Gastroesophageal sphincter (tissue), 4 donors: ENCODE measurements around the gene COPS7B. TPM values are rescaled to one million over a fixed set of nuclear protein-coding genes. Genes with fewer than 3 reads are reported as not detected.

Experiments used
- ATAC-seq: fragments of 150-250 bp; one replicate; pipeline ENCODE4 v1.9.1; 2016; ENCODE audit warnings: mild to moderate bottlenecking, moderate library complexity
- H3K27ac ChIP-seq, 4 donors: fragments of 200-600 bp; sonication (generic) in 3 of 4; 1 replicate in 3 of 4; 2 replicates in 1 of 4; pipeline ENCODE4 v1.5.1; 2016 to 2019
- H3K27me3 ChIP-seq: fragments of 200-600 bp; sonication (generic); one replicate; pipeline ENCODE4 v1.5.1; 2019
- H3K36me3 ChIP-seq, 2 donors: fragments of 200-600 bp; sonication (generic); one replicate each; pipeline ENCODE4 v1.5.1; 2019; ENCODE audit warnings: control low read depth in 1 of 2
- H3K4me1 ChIP-seq, 3 donors: fragments of 200-600 bp; sonication (generic); 1 replicate in 2 of 3; 2 replicates in 1 of 3; pipeline ENCODE4 v1.5.1; 2016 to 2019; ENCODE audit warnings: control low read depth in 2 of 3
- H3K4me3 ChIP-seq, 2 donors: fragments of 200-600 bp; sonication (generic); one replicate each; pipeline ENCODE4 v1.5.1; 2019; ENCODE audit warnings: mild to moderate bottlenecking in 1 of 2, moderate library complexity in 1 of 2
- H3K9me3 ChIP-seq, 3 donors: fragments of 200-600 bp; sonication (generic); one replicate each; pipeline ENCODE4 v1.5.1; 2017 to 2019; ENCODE audit warnings: control low read depth in 2 of 3
- CTCF ChIP-seq, 4 experiments: fragments of 200-600 bp in 2 of 4; fragments of 450-650 bp in 2 of 4; sonication (generic) in 1 of 4; IDR thresholded peaks; one replicate each; pipeline ENCODE4 v1.5.1; 2017 to 2019; ENCODE audit warnings: antibody characterized with exemption in 4 of 4, mild to moderate bottlenecking in 2 of 4, moderate library complexity in 2 of 4
- EP300 ChIP-seq: sonication (generic); formaldehyde crosslinking; IDR thresholded peaks from one replicate; pipeline ENCODE4 v1.6.1; 2017; ENCODE audit warnings: antibody characterized with exemption, mild to moderate bottlenecking
- POLR2A ChIP-seq, 2 donors: fragments of 450-650 bp; IDR thresholded peaks; one replicate each; pipeline ENCODE4 v1.6.1; 2017; ENCODE audit warnings: antibody characterized with exemption in 2 of 2, mild to moderate bottlenecking in 2 of 2, moderate library complexity in 1 of 2
- POLR2AphosphoS5 ChIP-seq: sonication (generic); formaldehyde crosslinking; IDR thresholded peaks from one replicate; pipeline ENCODE4 v1.6.1; 2017; ENCODE audit warnings: antibody characterized with exemption
- WGBS, 2 donors: methylation state at CpG; one replicate each; pipeline ENCODE4 v1.1.5; 2018; ENCODE audit warnings: low coverage in 1 of 2; 5-methylcytosine and 5-hydroxymethylcytosine counted together
- total RNA-seq, 4 donors: library from RNA; depleted of rRNA; stranded (reverse); fragments of >200 nt; gene quantifications; one replicate each; pipeline ENCODE4 v1.1.0, GENCODE V29; 2016

COPS7B gene
- total RNA-seq, 4 donors from 2014 or later = 24.2 to 39.4 (median 30.0) TPM

GRCh38 chr2:231820786-231821303 lies 34.6 kb downstream of the COPS7B start:
- WGBS, 2 donors = 77 to 100% methylated on average over 2 to 9 of the region's 12 CpGs
- Histone ChIP-seq H3K27ac (no peak overlapping the region), H3K9me3 (peaks cover 0 to under 1% (median 0%) of the 10 kb centered on the region in 3 donors), H3K4me1 (no peaks in the 10 kb centered on the region), H3K4me3 (no peak overlapping the region), H3K27me3 (no peaks in the 10 kb centered on the region), H3K36me3 (no peaks in the 10 kb centered on the region)
- no peak for ATAC-seq
- TF ChIP-seq POLR2A (IDR thresholded peaks at IDR 0.05) = no peak
- TF ChIP-seq CTCF (IDR thresholded peaks at IDR 0.05) = no peak
- no peak for TF ChIP-seq POLR2AphosphoS5
- TF ChIP-seq EP300 = no peak

- TF ChIP-seq CTCF (IDR thresholded peaks at IDR 0.05) = no peak
- TF ChIP-seq POLR2AphosphoS5 = no peak
- TF ChIP-seq POLR2A (IDR thresholded peaks at IDR 0.05) = no peak
- TF ChIP-seq EP300 = no peak
- H3K4me1 ChIP-seq = no peaks in the 10 kb centered on the region
- H3K36me3 ChIP-seq = no peaks in the 10 kb centered on the region
- 7 to 38% methylated on average over 2 to 3 of the region's 3 CpGs for WGBS, 2 donors
- no peaks in the 10 kb centered on the region for H3K27me3 ChIP-seq
- no peaks in the 10 kb centered on the region for H3K9me3 ChIP-seq
- no peak for ATAC-seq
- H3K4me3 ChIP-seq = no peak overlapping the region
- no peak overlapping the region for H3K27ac ChIP-seq
Observed at GRCh38 chr2:231821908-231822307, 35.7 kb downstream of the COPS7B start.

GRCh38 chr2:231853105-231853504 lies 66.9 kb downstream of the COPS7B start:
- 81 to 82% methylated on average over 5 to 7 of the region's 10 CpGs for WGBS, 2 donors
- no peak for ATAC-seq
- Histone ChIP-seq H3K36me3 (no peaks in the 10 kb centered on the region), H3K27ac (no peak overlapping the region), H3K4me1 (no peaks in the 10 kb centered on the region), H3K4me3 (no peak overlapping the region), H3K27me3 (peaks cover 10% of the 10 kb centered on the region), H3K9me3 (no peaks in the 10 kb centered on the region)
- no peak for TF ChIP-seq POLR2AphosphoS5
- TF ChIP-seq POLR2A (IDR thresholded peaks at IDR 0.05) = no peak
- no peak for TF ChIP-seq CTCF (IDR thresholded peaks at IDR 0.05)
- no peak for TF ChIP-seq EP300

- no peak overlapping the region for H3K4me3 ChIP-seq
- peaks cover 11% of the 10 kb centered on the region for H3K27me3 ChIP-seq
- no peak for ATAC-seq
- H3K36me3 ChIP-seq = no peaks in the 10 kb centered on the region
- no peaks in the 10 kb centered on the region for H3K4me1 ChIP-seq
- H3K27ac ChIP-seq = no peak overlapping the region
- WGBS, 2 donors = 73 to 90% methylated on average over 2 of the region's 9 CpGs
- no peaks in the 10 kb centered on the region for H3K9me3 ChIP-seq
- TF ChIP-seq CTCF (IDR thresholded peaks at IDR 0.05) (no peak), POLR2AphosphoS5 (no peak), EP300 (no peak), POLR2A (IDR thresholded peaks at IDR 0.05) (no peak)
Observed at GRCh38 chr2:231854616-231855125, 68.4 kb downstream of the COPS7B start.

- Histone ChIP-seq H3K27me3 (peaks cover 20% of the 10 kb centered on the region), H3K36me3 (no peaks in the 10 kb centered on the region), H3K27ac (no peak overlapping the region), H3K9me3 (no peaks in the 10 kb centered on the region), H3K4me1 (no peaks in the 10 kb centered on the region), H3K4me3 (no peak overlapping the region)
- ATAC-seq = no peak
- WGBS, 2 donors = 79 to 83% methylated on average over 5 of the region's 6 CpGs
- TF ChIP-seq POLR2AphosphoS5 (no peak), CTCF (IDR thresholded peaks at IDR 0.05) (no peak), POLR2A (IDR thresholded peaks at IDR 0.05) (no peak), EP300 (no peak)
Observed at GRCh38 chr2:231856959-231857358, 70.7 kb downstream of the COPS7B start.
